Islet of Langerhans (tissue), 1 donor: ENCODE results near the gene MMP17.

Source experiments
- FAIRE-seq: peaks from one replicate; lab custom pipeline; 2011; peaks lifted over from hg19 to GRCh38; lab: Jason Lieb, UNC

MMP17 gene

DNA sequence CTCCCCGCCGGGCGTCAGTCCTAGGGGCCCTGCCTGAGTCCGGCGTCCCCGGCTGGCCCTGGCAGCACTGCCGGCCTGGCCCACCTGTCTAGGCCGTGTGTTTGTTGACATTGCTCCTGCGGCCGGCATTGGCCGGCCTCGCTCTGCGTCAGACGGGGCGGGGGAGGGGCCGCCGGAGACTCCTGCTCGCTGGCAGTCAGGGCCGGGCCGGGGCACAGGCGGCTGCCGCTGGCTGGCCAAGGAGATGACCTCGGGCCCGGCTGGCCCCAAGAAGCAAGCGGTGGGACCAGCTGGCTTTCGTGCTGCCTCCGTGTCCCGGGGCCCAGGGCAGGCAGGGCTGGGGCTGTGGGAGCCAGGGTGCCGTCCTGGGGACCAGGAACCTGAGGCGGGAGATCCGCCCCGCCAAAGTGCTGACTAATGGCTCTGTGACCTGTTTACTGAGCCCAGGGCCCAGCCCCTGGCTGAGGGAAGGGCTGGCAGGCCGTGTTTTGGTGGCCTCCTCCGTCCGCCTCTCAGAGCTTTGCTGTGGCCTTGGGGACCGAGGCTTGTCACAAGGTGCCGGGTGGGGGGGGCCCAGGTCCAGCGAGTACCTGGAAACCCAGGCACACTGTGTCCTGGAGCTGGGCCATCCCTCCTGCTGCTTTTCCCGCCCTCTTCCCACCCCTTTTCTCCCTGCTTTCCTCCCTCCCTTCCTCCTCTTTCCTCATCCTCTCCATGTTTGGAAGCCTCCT is 68.1 kb downstream of the MMP17 start:
- FAIRE-seq = no peak

DNA sequence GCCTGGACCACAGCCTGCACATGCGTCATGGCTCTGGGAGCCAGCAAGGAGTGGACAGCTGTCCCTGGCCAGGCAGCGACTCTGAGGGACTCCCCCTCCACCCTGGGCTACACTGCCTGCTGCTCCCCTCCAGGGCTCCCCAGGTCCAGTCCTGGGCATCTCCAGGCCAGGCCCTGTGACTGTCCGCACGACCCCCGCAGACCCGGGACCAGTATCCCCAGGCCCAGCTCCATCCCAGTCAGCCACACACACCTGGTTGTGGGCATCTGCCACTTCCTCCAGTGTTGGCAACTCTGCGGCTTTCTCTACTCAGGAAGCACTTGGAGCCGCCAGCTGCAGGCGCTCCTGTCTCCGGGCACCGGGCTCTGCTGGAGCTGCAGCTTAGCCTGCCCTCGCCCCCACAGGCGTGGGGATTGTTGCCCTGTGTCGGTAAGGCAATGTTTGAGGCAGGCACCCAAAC is 68.6 kb downstream of the MMP17 start:
- FAIRE-seq = no peak

DNA sequence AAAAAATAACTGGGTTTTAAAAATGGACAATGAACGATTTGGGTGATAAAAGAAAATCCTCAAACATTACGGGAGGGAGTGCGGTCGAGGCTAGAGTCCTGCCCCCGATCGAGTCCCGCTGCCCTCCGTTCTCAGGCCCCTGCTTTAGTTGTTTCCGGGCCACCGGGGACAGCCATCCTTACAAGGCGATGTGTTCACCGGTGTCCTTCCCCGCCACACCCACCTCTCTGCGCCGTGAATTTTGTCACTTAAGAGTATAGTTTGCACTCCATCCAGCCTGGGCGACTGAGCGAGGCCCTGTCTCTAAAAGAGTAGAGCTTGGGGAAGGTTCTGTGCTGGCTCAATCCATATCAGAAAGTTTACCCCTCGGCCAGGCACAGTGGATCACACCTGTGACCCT is 69.1 kb downstream of the MMP17 start:
- no peak for FAIRE-seq

DNA sequence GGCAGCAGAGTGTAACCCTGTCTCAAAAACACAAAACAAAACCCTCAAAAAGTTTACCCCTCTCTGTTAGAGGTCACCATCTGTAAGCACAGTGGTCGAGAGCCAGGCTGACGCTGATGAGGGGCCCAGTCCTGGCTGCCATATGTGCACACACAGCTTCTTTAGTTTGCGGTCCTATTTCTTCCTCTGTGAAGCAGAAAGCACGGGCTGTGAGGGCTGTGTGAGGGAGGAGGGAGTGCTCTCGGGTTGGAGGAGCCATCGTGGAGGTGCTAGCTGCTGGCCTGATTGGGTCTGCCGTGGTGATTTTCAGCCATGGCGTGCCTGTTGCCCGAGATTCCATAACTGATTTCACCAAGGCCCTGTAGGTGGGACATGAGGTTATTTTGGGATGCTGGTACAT is 69.7 kb downstream of the MMP17 start:
- no peak for FAIRE-seq

DNA sequence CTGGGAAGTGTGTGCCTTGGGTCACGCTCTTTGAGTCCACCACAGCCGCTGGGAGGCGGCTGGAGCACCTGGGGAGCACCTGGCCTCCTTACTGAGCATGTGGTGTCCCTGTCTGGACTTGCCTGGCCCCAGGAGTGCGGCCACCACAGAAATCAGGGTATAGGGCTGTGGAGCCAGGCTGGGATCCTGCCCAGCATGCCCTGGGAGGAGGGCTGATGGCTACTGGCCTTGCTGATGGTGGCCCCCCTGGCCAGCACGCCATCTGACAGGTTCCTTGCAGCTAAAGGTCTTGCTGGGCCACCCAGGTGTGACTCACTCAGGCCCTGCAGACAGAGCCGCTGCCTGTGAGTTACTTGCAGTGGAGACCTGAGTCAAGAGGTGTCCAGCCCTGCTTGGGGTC is 72.2 kb downstream of the MMP17 start:
- FAIRE-seq = no peak
